ENCODE results near the gene CDK18. TPM values are rescaled to one million over a fixed set of nuclear protein-coding genes. Genes with fewer than 3 reads are reported as not detected.
"Not testable (repeated sequence)": the region's sequence is repeated elsewhere in the genome, so short reads cannot be mapped to it uniquely, and the experiment has no call there.

Gene CDK18
- total and polyA plus RNA-seq, 2 donors from 2014 or later, result 25.7 to 36.3 TPM

- Histone ChIP-seq H3K4me1 (ENCODE audit: control insufficient read depth in 2 of 3, insufficient read depth in 2 of 3, low read depth in 1 of 3, low read length in 3 of 3) (peaks cover 0 to 3% (median 0%) of the 10 kb centered on the region in 3 donors), H3K36me3 (ENCODE audit: control insufficient read depth in 2 of 3, insufficient read depth in 3 of 3, low read length in 3 of 3) (no peaks in the 10 kb centered on the region), H3K4me3 (ENCODE audit: low read length in 3 of 3) (no peak overlapping the region), H3K27me3 (ENCODE audit: control insufficient read depth, insufficient read depth, low read length) (no peaks in the 10 kb centered on the region), H3K9ac (ENCODE audit: low read length in 3 of 3) (no peak overlapping the region), H3K9me3 (ENCODE audit: control insufficient read depth in 2 of 3, insufficient read depth in 1 of 3, low read length in 3 of 3) (no peaks in the 10 kb centered on the region), H3K27ac (ENCODE audit: low read depth in 2 of 2, low read length in 2 of 2) (no peak overlapping the region)
- DNase-seq (no peak), FAIRE-seq (no peak)
- TF ChIP-seq, protein P1, sequence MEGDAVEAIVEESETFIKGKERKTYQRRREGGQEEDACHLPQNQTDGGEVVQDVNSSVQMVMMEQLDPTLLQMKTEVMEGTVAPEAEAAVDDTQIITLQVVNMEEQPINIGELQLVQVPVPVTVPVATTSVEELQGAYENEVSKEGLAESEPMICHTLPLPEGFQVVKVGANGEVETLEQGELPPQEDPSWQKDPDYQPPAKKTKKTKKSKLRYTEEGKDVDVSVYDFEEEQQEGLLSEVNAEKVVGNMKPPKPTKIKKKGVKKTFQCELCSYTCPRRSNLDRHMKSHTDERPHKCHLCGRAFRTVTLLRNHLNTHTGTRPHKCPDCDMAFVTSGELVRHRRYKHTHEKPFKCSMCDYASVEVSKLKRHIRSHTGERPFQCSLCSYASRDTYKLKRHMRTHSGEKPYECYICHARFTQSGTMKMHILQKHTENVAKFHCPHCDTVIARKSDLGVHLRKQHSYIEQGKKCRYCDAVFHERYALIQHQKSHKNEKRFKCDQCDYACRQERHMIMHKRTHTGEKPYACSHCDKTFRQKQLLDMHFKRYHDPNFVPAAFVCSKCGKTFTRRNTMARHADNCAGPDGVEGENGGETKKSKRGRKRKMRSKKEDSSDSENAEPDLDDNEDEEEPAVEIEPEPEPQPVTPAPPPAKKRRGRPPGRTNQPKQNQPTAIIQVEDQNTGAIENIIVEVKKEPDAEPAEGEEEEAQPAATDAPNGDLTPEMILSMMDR (IDR thresholded peaks at IDR 0.05; ENCODE audit: borderline replicate concordance, extremely low read depth, insufficient read depth), result no peak
- intact Hi-C loops (cut with DNase I), result no loop called here
Measured at GRCh38 chr1:205477121-205477758, 27.2 kb upstream of the CDK18 start.

DNA sequence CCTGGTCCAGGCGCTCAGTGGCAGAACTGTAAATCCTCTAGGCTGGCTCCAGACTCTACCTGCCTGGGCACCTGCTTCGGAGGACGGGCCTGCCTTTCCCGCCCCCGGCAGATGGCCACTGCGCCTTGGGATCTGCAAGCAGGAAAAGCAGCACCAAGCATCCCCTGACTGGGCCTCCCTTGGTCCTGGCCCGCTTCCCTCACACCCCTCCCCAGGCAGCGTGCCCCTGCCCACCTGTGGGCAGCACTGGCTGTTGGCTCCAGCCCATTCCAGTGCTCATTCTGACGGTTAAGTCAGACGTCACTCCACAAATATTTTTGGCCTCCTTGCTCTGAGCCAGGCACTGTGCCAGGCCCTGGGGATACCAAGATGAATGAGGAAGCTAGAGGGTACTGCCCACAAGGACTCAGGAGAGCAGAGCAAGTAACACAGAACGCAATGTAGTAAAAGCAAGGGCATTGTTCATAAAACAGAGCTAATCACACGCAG lies 26.7 kb upstream of the CDK18 start:
- H3K27me3 ChIP-seq (ENCODE audit: control insufficient read depth, insufficient read depth, low read length), result no peaks in the 10 kb centered on the region
- H3K4me1 ChIP-seq (ENCODE audit: control insufficient read depth in 2 of 3, insufficient read depth in 2 of 3, low read depth in 1 of 3, low read length in 3 of 3), result peaks cover 0 to 3% (median 0%) of the 10 kb centered on the region in 3 donors
- TF ChIP-seq, protein P1 (IDR thresholded peaks at IDR 0.05; ENCODE audit: borderline replicate concordance, extremely low read depth, insufficient read depth), result no peak
- no peaks in the 10 kb centered on the region for H3K36me3 ChIP-seq (ENCODE audit: control insufficient read depth in 2 of 3, insufficient read depth in 3 of 3, low read length in 3 of 3)
- no peak for FAIRE-seq
- peak in 4 of 5 donors; percentile 44 to 92 (median 76) for DNase-seq
- no peak overlapping the region for H3K27ac ChIP-seq (ENCODE audit: low read depth in 2 of 2, low read length in 2 of 2)
- no peak overlapping the region for H3K9ac ChIP-seq (ENCODE audit: low read length in 3 of 3)
- no peaks in the 10 kb centered on the region for H3K9me3 ChIP-seq (ENCODE audit: control insufficient read depth in 2 of 3, insufficient read depth in 1 of 3, low read length in 3 of 3)
- H3K4me3 ChIP-seq (ENCODE audit: low read length in 3 of 3), result no peak overlapping the region
- intact Hi-C loops (cut with DNase I), result no loop called here

GRCh38 chr1:205478985-205479384 lies 25.5 kb upstream of the CDK18 start:
- intact Hi-C loops (cut with DNase I); FAIRE-seq: not testable (repeated sequence)

GRCh38 chr1:205480349-205480985 lies 24.0 kb upstream of the CDK18 start:
- FAIRE-seq, result no peak
- Histone ChIP-seq H3K36me3 (ENCODE audit: control insufficient read depth in 2 of 3, insufficient read depth in 3 of 3, low read length in 3 of 3) (no peaks in the 10 kb centered on the region), H3K9me3 (ENCODE audit: control insufficient read depth in 2 of 3, insufficient read depth in 1 of 3, low read length in 3 of 3) (no peaks in the 10 kb centered on the region), H3K4me3 (ENCODE audit: low read length in 3 of 3) (no peak overlapping the region), H3K4me1 (ENCODE audit: control insufficient read depth in 2 of 3, insufficient read depth in 2 of 3, low read depth in 1 of 3, low read length in 3 of 3) (peaks cover 0 to 3% (median 0%) of the 10 kb centered on the region in 3 donors), H3K27me3 (ENCODE audit: control insufficient read depth, insufficient read depth, low read length) (no peaks in the 10 kb centered on the region), H3K27ac (ENCODE audit: low read depth in 2 of 2, low read length in 2 of 2) (no peak overlapping the region), H3K9ac (ENCODE audit: low read length in 3 of 3) (no peak overlapping the region)
- intact Hi-C loops (cut with DNase I), result loop anchor here (10.0 kb wide), 1 partner anchor 46 kb away; no protein-coding TSS in a partner anchor
- DNase-seq, result no peak
- TF ChIP-seq, protein P1 (IDR thresholded peaks at IDR 0.05; ENCODE audit: borderline replicate concordance, extremely low read depth, insufficient read depth), result no peak

More at GRCh38 chr1:205478985-205479384, 25.5 kb upstream of the CDK18 start:
- not testable (repeated sequence) for H3K27ac ChIP-seq (ENCODE audit: low read depth in 2 of 2, low read length in 2 of 2); H3K4me1 ChIP-seq (ENCODE audit: control insufficient read depth in 2 of 3, insufficient read depth in 2 of 3, low read depth in 1 of 3, low read length in 3 of 3); H3K9me3 ChIP-seq (ENCODE audit: control insufficient read depth in 2 of 3, insufficient read depth in 1 of 3, low read length in 3 of 3); H3K36me3 ChIP-seq (ENCODE audit: control insufficient read depth in 2 of 3, insufficient read depth in 3 of 3, low read length in 3 of 3); H3K27me3 ChIP-seq (ENCODE audit: control insufficient read depth, insufficient read depth, low read length); DNase-seq; H3K9ac ChIP-seq (ENCODE audit: low read length in 3 of 3); H3K4me3 ChIP-seq (ENCODE audit: low read length in 3 of 3)
